ENCODE measurements around the gene GRB10.

GRB10 gene

GRCh38 chr7:50782375-50783208, at the start of gene GRB10:
GRB10 (minus strand) TSS chr7:50782896; CDS start chr7:50732322, 50,574 bp downstream.
- DNase-seq, result peak; percentile 36

- no peak for DNase-seq
Measured at GRCh38 chr7:50828801-50829200, 46.1 kb upstream of the GRB10 start.

- no peak for DNase-seq
Measured at GRCh38 chr7:50828116-50828515, 45.4 kb upstream of the GRB10 start.

- no peak for DNase-seq
Measured at GRCh38 chr7:50827281-50827680, 44.6 kb upstream of the GRB10 start.

GRCh38 chr7:50826371-50827172, 43.9 kb upstream of the GRB10 start:
- no peak for DNase-seq

- no peak for DNase-seq
Measured at GRCh38 chr7:50825465-50825864, 42.8 kb upstream of the GRB10 start.

- no peak for DNase-seq
Measured at GRCh38 chr7:50824882-50825281, 42.2 kb upstream of the GRB10 start.

- no peak for DNase-seq
Measured at GRCh38 chr7:50822706-50823105, 40.0 kb upstream of the GRB10 start.

GRCh38 chr7:50822110-50822509, 39.4 kb upstream of the GRB10 start:
- DNase-seq, result no peak

GRCh38 chr7:50821457-50822008, 38.8 kb upstream of the GRB10 start:
- no peak for DNase-seq

- DNase-seq, result no peak
Measured at GRCh38 chr7:50818324-50818723, 35.6 kb upstream of the GRB10 start.

- no peak for DNase-seq
Measured at GRCh38 chr7:50817561-50817960, 34.9 kb upstream of the GRB10 start.

- DNase-seq, result no peak
Measured at GRCh38 chr7:50815138-50815537, 32.4 kb upstream of the GRB10 start.

GRCh38 chr7:50814166-50814565, 31.5 kb upstream of the GRB10 start:
- DNase-seq, result no peak

- DNase-seq, result peak; percentile 76
Measured at GRCh38 chr7:50812841-50813475, 30.3 kb upstream of the GRB10 start.

GRCh38 chr7:50812094-50812493, 29.4 kb upstream of the GRB10 start:
- DNase-seq, result no peak

GRCh38 chr7:50808282-50808888, 25.7 kb upstream of the GRB10 start:
- DNase-seq, result no peak

GRCh38 chr7:50807026-50807730, 24.5 kb upstream of the GRB10 start:
- no peak for DNase-seq

GRCh38 chr7:50806143-50806542, 23.4 kb upstream of the GRB10 start:
- DNase-seq, result no peak

- no peak for DNase-seq
Measured at GRCh38 chr7:50805447-50806125, 22.9 kb upstream of the GRB10 start.
